Stomach (tissue), 9 donors: ENCODE data around the gene HDDC2. TPM values are rescaled to one million over a fixed set of nuclear protein-coding genes. Genes with fewer than 3 reads are reported as not detected.

Source experiments
- DNase-seq, 2 donors: peaks; one replicate each; pipeline versions ENCODE4 v3.0.0 to v3.0.0-alpha.2; 2013 to 2019
- H3K27ac ChIP-seq, 5 donors: fragments of 200-600 bp in 4 of 5; sonication (generic) in 4 of 5; one replicate each; pipeline ENCODE4 v1.5.1; 2013 to 2019; ENCODE audit warnings: mild to moderate bottlenecking in 1 of 5, moderate library complexity in 1 of 5
- H3K27me3 ChIP-seq, 3 donors: fragments of 200-600 bp; sonication (generic); one replicate each; pipeline ENCODE4 v1.5.1; 2017 to 2019; ENCODE audit warnings: mixed run types in 1 of 3
- H3K36me3 ChIP-seq, 4 donors: fragments of 200-600 bp; sonication (generic); 1 replicate in 3 of 4; 2 replicates in 1 of 4; pipeline ENCODE4 v1.5.1; 2016 to 2019
- H3K4me1 ChIP-seq, 4 donors: fragments of 200-600 bp; sonication (generic); one replicate each; pipeline ENCODE4 v1.5.1; 2016 to 2019
- H3K4me3 ChIP-seq, 4 donors: fragments of 200-600 bp; sonication (generic) in 3 of 4; one replicate each; pipeline ENCODE4 v1.5.1; 2016 to 2019; ENCODE audit warnings: mild to moderate bottlenecking in 1 of 4
- H3K9me3 ChIP-seq, 4 donors: fragments of 200-600 bp; sonication (generic); one replicate each; pipeline ENCODE4 v1.5.1; 2016 to 2019
- CTCF ChIP-seq, 7 experiments: fragments of 450-650 bp in 4 of 7; fragments of 200-600 bp in 3 of 7; sonication (generic) in 3 of 7; IDR thresholded peaks; one replicate each; pipeline ENCODE4 v1.5.1; 2016 to 2019; ENCODE audit warnings: antibody characterized with exemption in 7 of 7, control low read depth in 2 of 7, mild to moderate bottlenecking in 1 of 7
- EP300 ChIP-seq: sonication (generic); formaldehyde crosslinking; IDR thresholded peaks from one replicate; pipeline ENCODE4 v1.6.1; 2017; ENCODE audit warnings: antibody characterized with exemption
- POLR2A ChIP-seq, 4 donors: fragments of 450-650 bp; IDR thresholded peaks; one replicate each; pipeline ENCODE4 v1.6.1; 2016; ENCODE audit warnings: antibody characterized with exemption in 4 of 4, control low read depth in 2 of 4, mild to moderate bottlenecking in 1 of 4, moderate library complexity in 1 of 4
- POLR2AphosphoS5 ChIP-seq, 3 donors: sonication (generic); formaldehyde crosslinking; IDR thresholded peaks; one replicate each; pipeline ENCODE4 v1.6.1; 2016; ENCODE audit warnings: antibody characterized with exemption in 3 of 3
- WGBS, 5 donors: extraction: QIAGEN DNeasy Blood & Tissue Kit in 3 of 5; methylation state at CpG; one replicate each; pipeline versions ENCODE4 v1.1.5 to v1.1.7; 2013 to 2018; 5-methylcytosine and 5-hydroxymethylcytosine counted together
- intact Hi-C: fragments of 100-400 bp; cut with DNase I; formaldehyde crosslinking; loops from one replicate; pipeline ENCODE4 v1.15.1; 2023; ENCODE audit warnings: low total_unique reads
- polyA plus RNA-seq, 3 donors: library from polyadenylated mRNA; stranded (reverse); fragments of 200-250 nt; gene quantifications; one replicate each; pipeline ENCODE4 v1.2.3, GENCODE V29; 2013
- total RNA-seq, 5 donors: library from RNA; depleted of rRNA; stranded (reverse); fragments of >200 nt; gene quantifications; one replicate each; pipeline versions ENCODE4 v1.1.0 to v1.2.3, GENCODE V29; 2014 to 2016
- donor health status: healthy with polysubstance abuse.
- donor health status: Bipolar disorder and iron deficiency.
- donor health status: healthy.

The HDDC2 gene
- total and polyA plus RNA-seq, 8 donors, result 7.6 to 145 (median 48.0) TPM; not detected in 1

GRCh38 chr6:125277838-125278237, 23.9 kb downstream of the HDDC2 start:
- Histone ChIP-seq H3K4me1 (peaks cover 0 to 11% (median 3%) of the 10 kb centered on the region in 4 donors), H3K9me3 (no peaks in the 10 kb centered on the region), H3K36me3 (peaks cover 6 to 77% (median 50%) of the 10 kb centered on the region in 4 donors), H3K27ac (no peak overlapping the region), H3K4me3 (no peak overlapping the region), H3K27me3 (no peaks in the 10 kb centered on the region)
- WGBS, 5 donors, result 62 to 77% (median 68%) methylated on average over 1 of the region's 1 CpG
- no peak for DNase-seq
- TF ChIP-seq POLR2AphosphoS5 (IDR thresholded peaks at IDR 0.05), result no peak
- no peak for TF ChIP-seq EP300
- TF ChIP-seq POLR2A (IDR thresholded peaks at IDR 0.05), result no peak
- no peak for TF ChIP-seq CTCF (IDR thresholded peaks at IDR 0.05)
- intact Hi-C loops, result no loop called here

GRCh38 chr6:125275779-125276178, 26.0 kb downstream of the HDDC2 start:
- Histone ChIP-seq H3K4me3 (no peak overlapping the region), H3K27me3 (no peaks in the 10 kb centered on the region), H3K27ac (no peak overlapping the region), H3K4me1 (peaks cover 0 to 11% (median 3%) of the 10 kb centered on the region in 4 donors), H3K9me3 (no peaks in the 10 kb centered on the region), H3K36me3 (peaks cover 6 to 69% (median 50%) of the 10 kb centered on the region in 4 donors)
- DNase-seq, result no peak
- intact Hi-C loops, result no loop called here
- TF ChIP-seq POLR2A (IDR thresholded peaks at IDR 0.05), result no peak
- TF ChIP-seq EP300, result no peak
- no peak for TF ChIP-seq POLR2AphosphoS5 (IDR thresholded peaks at IDR 0.05)
- TF ChIP-seq CTCF (IDR thresholded peaks at IDR 0.05), result no peak
- WGBS, 5 donors, result 90 to 96% (median 95%) methylated on average over 3 of the region's 3 CpGs

GRCh38 chr6:125274935-125275334, 26.8 kb downstream of the HDDC2 start:
- peak in 1 of 2 donors; percentile 62 for DNase-seq
- no peak overlapping the region for H3K4me3 ChIP-seq
- peak overlapping the region in 1 of 5 donors; percentile 11 for H3K27ac ChIP-seq
- H3K4me1 ChIP-seq, result peaks cover 0 to 11% (median 3%) of the 10 kb centered on the region in 4 donors
- WGBS, 5 donors, result 42 to 60% (median 46%) methylated on average over 3 of the region's 3 CpGs
- H3K36me3 ChIP-seq, result peaks cover 6 to 60% (median 42%) of the 10 kb centered on the region in 4 donors
- TF ChIP-seq CTCF (IDR thresholded peaks at IDR 0.05) (no peak), POLR2AphosphoS5 (IDR thresholded peaks at IDR 0.05) (peak in 1 of 3 donors; percentile 16), POLR2A (IDR thresholded peaks at IDR 0.05) (no peak), EP300 (no peak)
- H3K27me3 ChIP-seq, result no peaks in the 10 kb centered on the region
- intact Hi-C loops, result no loop called here
- H3K9me3 ChIP-seq, result no peaks in the 10 kb centered on the region

- Histone ChIP-seq H3K4me3 (no peak overlapping the region), H3K36me3 (peaks cover 6 to 59% (median 40%) of the 10 kb centered on the region in 4 donors), H3K27ac (peak overlapping the region in 2 of 5 donors; percentile 11 to 15), H3K27me3 (no peaks in the 10 kb centered on the region), H3K4me1 (peaks cover 0 to 11% (median 3%) of the 10 kb centered on the region in 4 donors), H3K9me3 (no peaks in the 10 kb centered on the region)
- 79 to 89% (median 84%) methylated on average over 6 to 7 of the region's 7 CpGs for WGBS, 5 donors
- peak in 1 of 3 donors; percentile 18 for TF ChIP-seq POLR2AphosphoS5 (IDR thresholded peaks at IDR 0.05)
- TF ChIP-seq CTCF (IDR thresholded peaks at IDR 0.05), result peak in 1 of 7 experiments; percentile 3
- TF ChIP-seq POLR2A (IDR thresholded peaks at IDR 0.05), result no peak
- no peak for TF ChIP-seq EP300
- intact Hi-C loops, result no loop called here
- peak in 1 of 2 donors; percentile 40 for DNase-seq
Observed at GRCh38 chr6:125273965-125274364, 27.8 kb downstream of the HDDC2 start.
